Gastrocnemius medialis (tissue), 4 donors: ENCODE data around the gene RBM47.

Source experiments
- CTCF ChIP-seq, 5 experiments: fragments of 450-650 bp in 3 of 5; fragments of 200-600 bp in 2 of 5; sonication (generic) in 2 of 5; IDR thresholded peaks in 4 of 5; conservative IDR thresholded peaks in 1 of 5; 1 replicate in 4 of 5; 2 replicates in 1 of 5; pipeline ENCODE4 v1.5.1; 2016 to 2019; ENCODE audit warnings: antibody characterized with exemption in 5 of 5, mild to moderate bottlenecking in 3 of 5, moderate library complexity in 3 of 5
- POLR2A ChIP-seq, 2 donors: fragments of 450-650 bp; IDR thresholded peaks; one replicate each; pipeline ENCODE4 v1.6.1; 2017; ENCODE audit warnings: antibody characterized with exemption in 2 of 2, mild to moderate bottlenecking in 2 of 2, moderate library complexity in 2 of 2

DNA sequence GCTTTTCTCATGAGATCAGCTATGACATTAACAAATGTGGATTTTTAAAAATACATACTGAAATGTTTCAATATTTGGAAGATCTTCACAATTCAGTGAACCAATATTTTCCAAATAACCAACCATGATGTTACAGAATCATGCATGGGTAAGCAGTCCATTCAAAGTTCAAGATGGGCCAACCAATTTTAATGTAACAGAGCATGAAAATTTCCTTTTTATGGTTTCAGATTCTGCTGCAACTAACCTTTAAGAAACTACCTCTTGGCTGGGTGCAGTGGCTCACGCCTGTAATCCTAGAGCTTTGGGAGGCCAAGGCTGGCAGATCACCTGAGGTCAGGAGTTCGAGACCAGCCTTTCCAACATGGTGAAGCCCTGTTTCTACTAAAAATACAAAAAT is 107.7 kb downstream of the RBM47 start:
- no peak for TF ChIP-seq POLR2A (IDR thresholded peaks at IDR 0.05)
- no peak for TF ChIP-seq CTCF (IDR thresholded peaks at IDR 0.05 in 4 of 5, conservative IDR thresholded peaks at IDR 0.05 in 1 of 5)
